Coronary artery (tissue), 2 donors: ENCODE data around the gene PGLYRP1.
A peak's percentile ranks its signal among the peaks of the same experiment; 100 is the strongest.

Source experiments
- DNase-seq: peaks from one replicate; pipeline ENCODE4 v3.0.0-alpha.2; 2017; ENCODE audit warnings: low spot score
- H3K27ac ChIP-seq, 2 donors: fragments of 200-600 bp; sonication (generic); one replicate each; pipeline ENCODE4 v1.5.1; 2016 to 2019
- H3K4me3 ChIP-seq: fragments of 200-600 bp; sonication (generic); 2 replicates; pipeline ENCODE4 v1.5.1; 2016; ENCODE audit warnings: mild to moderate bottlenecking, moderate library complexity
- TF ChIP-seq, protein P1 (sequence below): fragments of 200-600 bp; sonication (generic); IDR thresholded peaks from one replicate; pipeline ENCODE4 v1.5.1; 2019; ENCODE audit warnings: antibody characterized with exemption

The PGLYRP1 gene

DNA sequence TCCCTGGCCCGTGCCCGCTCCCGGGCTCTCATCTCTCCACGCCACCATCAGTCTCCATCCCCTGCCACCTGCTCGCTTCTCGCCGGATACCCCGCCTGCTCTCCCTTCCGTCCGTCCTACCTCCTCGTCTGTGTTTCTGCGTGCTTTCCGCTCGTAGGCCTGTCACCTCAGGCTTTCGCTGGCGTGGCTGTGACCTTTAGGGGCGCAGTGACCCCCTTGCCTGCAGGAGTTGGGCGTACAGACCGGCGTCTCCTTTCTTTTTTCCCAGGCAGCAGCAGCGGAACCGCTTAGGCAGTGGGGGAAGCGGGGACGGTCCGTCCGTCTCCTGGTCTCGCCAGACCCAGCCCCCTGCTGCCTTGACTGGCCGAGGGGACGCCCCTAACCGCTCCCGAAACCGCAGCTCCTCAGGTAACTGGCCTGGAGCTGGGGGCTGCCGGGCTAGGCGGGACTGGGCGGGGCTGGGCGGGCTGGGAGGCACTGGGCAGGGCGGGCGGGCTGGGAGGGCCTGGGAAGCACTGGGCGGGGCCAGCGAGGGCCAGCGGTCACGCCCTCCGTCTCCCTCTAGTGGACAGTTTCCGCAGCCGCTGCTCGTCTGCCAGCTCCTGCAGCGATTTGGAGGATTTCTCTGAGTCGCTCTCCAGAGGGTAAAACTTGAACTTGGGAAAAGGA lies 6.3 kb downstream of the PGLYRP1 start:
- DNase-seq = peak; percentile 84
- peak overlapping the region; percentile 38 to 51 for H3K27ac ChIP-seq
- peak overlapping the region; percentile 81 for H3K4me3 ChIP-seq
- TF ChIP-seq, protein P1, sequence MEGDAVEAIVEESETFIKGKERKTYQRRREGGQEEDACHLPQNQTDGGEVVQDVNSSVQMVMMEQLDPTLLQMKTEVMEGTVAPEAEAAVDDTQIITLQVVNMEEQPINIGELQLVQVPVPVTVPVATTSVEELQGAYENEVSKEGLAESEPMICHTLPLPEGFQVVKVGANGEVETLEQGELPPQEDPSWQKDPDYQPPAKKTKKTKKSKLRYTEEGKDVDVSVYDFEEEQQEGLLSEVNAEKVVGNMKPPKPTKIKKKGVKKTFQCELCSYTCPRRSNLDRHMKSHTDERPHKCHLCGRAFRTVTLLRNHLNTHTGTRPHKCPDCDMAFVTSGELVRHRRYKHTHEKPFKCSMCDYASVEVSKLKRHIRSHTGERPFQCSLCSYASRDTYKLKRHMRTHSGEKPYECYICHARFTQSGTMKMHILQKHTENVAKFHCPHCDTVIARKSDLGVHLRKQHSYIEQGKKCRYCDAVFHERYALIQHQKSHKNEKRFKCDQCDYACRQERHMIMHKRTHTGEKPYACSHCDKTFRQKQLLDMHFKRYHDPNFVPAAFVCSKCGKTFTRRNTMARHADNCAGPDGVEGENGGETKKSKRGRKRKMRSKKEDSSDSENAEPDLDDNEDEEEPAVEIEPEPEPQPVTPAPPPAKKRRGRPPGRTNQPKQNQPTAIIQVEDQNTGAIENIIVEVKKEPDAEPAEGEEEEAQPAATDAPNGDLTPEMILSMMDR = peak; percentile 90

DNA sequence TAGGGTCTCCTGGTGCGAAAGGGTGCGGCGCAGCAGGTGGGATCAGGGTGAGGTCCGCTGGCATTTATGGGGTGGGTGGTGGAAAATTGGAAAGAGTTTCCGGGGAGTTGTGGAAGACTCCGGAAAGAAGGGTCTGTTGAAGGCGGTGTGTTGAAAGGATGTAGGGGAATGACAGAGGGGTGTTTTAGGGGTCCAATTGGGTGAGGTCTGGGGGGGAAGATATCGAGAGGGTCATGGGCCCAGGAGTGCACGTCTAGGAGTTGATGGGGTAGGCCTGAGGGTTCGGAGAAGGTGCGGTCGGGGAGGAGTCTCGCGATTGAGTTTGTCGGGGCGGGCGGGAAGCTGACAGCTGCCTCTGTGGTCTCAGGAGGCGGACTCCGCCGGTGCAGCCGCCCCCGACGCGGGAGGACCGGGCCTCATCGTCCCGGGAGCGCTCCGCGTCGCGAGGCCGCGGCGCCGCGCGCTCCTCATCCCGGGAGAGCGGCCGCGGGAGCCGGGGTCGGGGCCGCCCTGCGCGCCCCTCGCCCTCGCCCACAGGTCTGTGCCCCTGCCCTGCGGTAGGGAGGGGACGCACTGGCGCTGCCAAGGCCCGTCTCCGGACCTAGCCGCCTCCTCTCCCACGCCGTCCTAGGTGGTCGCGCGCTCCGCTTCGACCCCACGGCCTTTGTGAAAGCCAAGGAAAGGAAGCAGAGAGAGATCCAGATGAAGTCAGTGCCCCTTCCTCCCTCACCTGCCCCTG lies 7.0 kb downstream of the PGLYRP1 start:
- H3K27ac ChIP-seq = peak overlapping the region in 1 of 2 donors; percentile 51
- TF ChIP-seq, protein P1 = no peak
- DNase-seq = no peak
- H3K4me3 ChIP-seq = peak overlapping the region; percentile 81

DNA sequence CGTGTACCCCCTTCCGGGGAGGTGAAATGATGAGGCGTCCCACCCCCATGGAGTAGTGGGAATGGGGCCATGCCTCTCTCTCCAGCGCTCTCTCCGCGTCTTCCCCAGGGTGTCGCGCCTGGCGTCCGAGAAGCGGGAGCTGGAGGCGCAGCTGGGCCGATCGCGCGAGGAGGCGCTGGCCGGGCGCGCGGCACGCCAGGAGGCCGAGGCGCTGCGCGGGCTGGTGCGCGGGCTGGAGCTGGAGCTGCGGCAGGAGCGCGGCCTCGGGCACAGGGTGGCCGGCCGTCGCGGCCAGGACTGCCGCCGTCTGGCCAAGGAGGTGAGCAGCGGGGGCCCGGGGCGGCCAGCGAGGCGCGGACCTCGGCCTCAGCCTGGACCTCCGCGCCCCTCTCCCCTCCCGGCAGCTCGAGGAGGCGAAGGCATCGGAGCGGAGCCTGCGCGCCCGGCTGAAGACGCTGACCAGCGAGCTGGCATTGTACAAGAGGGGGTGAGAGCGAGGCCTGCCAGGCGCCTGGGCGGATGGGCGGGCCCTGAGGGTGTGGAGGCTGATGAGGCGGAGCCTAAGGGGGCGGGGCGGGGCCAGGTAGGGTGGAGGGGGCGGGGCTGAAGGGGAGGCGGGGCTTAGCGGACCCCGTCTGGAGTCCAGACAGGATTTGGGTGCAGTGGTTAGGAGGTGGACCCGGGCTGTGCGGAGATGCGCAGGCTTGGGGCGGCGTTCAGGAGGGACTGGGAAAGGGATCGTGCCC lies 7.7 kb downstream of the PGLYRP1 start:
- Histone ChIP-seq H3K4me3 (peak overlapping the region; percentile 81), H3K27ac (peak overlapping the region in 1 of 2 donors; percentile 7)
- TF ChIP-seq, protein P1 = no peak
- no peak for DNase-seq

DNA sequence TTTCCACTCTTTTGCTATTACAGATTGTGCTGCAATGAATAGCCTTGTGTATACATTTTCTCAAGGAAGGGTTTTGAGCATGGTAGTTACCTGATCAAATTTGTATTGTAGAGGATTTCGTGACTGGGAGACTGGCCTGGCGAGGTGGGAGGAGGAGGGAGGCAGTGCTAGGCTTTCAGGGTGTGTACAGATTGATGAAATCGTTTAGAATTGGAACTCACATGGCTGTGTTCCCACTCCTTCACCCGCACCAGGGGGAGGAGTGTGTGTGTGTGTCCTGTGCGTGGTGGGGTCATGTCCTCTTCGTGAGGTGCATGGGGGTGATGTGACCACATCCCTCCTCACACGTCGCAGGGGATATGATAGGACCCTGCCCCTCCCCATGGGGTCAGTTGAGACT lies 8.3 kb downstream of the PGLYRP1 start:
- TF ChIP-seq, protein P1 = no peak
- Histone ChIP-seq H3K27ac (no peak overlapping the region), H3K4me3 (peak overlapping the region; percentile 81)
- no peak for DNase-seq

DNA sequence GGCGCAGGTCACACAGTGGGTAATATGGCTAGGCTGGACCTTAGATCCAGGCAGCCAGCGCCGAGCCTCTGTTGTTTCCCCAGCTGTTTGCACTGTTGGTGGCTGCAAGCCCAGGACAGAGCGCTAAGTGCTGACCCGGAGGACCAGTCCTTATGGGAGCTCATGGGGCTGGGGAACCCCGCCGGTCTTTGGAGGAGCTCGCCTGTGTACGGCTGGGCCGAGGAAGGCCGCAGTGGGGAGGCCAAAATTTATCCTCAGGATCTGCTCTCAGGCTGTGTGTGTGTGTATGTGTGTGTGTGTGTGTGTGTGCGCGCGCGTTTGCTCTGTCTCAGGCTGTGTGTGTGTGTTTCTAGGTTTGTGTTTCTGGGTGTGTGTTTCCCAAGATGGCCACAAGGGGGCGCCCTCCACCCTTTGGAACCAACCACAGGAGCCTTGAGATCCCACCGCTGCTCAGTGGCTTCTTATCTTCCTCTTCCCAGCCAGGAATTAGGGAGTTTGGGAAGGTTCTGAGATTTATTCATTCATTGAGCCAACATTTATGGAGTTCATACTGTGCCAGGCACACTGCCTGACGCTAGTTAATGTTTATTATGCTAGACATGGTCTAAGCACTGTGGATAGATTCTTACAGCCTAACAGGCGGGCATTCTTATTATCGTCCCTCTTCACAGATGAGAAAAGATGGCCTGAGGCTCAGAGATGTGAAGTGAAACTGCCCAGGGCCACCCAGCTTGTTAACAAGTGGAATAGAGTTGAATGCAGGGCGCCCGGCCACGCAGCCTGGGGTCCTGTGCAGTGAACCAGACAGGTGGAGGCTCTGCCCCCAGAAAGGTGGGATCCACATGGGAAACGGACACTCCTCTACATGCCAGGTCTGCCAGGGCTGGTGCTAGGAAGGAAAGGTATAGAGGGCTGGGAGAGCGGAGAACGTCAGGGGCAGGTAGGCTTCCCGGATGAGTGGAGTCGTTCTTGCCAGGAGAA lies 13.0 kb downstream of the PGLYRP1 start:
- H3K4me3 ChIP-seq = no peak overlapping the region
- no peak for DNase-seq
- no peak overlapping the region for H3K27ac ChIP-seq
- TF ChIP-seq, protein P1 = peak; percentile 86

DNA sequence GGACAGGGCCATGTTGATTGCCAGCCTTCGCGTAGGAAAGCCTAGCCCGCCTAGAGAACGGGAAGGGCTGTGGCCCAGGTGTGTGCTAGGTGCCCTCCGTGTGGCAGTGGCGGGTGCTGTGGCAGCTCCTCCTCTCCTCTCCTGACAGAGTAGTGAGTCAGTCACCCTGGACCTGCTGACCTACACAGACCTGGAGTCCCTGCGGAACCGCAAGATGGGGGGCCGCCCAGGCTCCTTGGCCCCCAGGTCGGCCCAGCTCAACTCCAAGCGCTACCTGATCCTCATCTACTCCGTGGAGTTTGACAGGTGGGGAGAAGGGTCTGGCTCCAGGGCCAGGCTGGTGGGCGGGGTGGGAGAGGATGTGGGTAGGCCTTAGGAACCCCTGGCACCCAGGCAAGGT lies 16.4 kb downstream of the PGLYRP1 start:
- Histone ChIP-seq H3K27ac (no peak overlapping the region), H3K4me3 (no peak overlapping the region)
- TF ChIP-seq, protein P1 = no peak
- no peak for DNase-seq
